GM18868 (cell line): ENCODE measurements around the gene KCNK4.

Source experiments
- ATAC-seq: cut with Tn5 transposase; IDR thresholded peaks from one replicate; pipeline ENCODE4 v1.9.1; 2021; ENCODE audit warnings: mild to moderate bottlenecking, moderate library complexity; ENCODE audit not compliant: unreplicated experiment

KCNK4 gene

GRCh38 chr11:64343767-64344559 is 52.9 kb downstream of the KCNK4 start:
- ATAC-seq = no peak

GRCh38 chr11:64344787-64345186 is 53.7 kb downstream of the KCNK4 start:
- no peak for ATAC-seq

GRCh38 chr11:64347193-64347867 is 56.2 kb downstream of the KCNK4 start:
- no peak for ATAC-seq

- no peak for ATAC-seq
Observed at GRCh38 chr11:64348383-64349024, 57.4 kb downstream of the KCNK4 start.

GRCh38 chr11:64349025-64349387 is 57.9 kb downstream of the KCNK4 start:
- ATAC-seq = no peak

GRCh38 chr11:64349404-64349803 is 58.3 kb downstream of the KCNK4 start:
- no peak for ATAC-seq
